Nephron progenitor cell (in vitro differentiated cells): ENCODE measurements around the gene NFATC3.

ENCODE experiments used
- DNase-seq: peaks from one replicate; pipeline ENCODE4 v3.0.0; 2021
- H3K27ac Mint-ChIP-seq: 2 replicates; pipeline ENCODE4 v1.8.0; 2021; ENCODE audit warnings: mild to moderate bottlenecking, moderate library complexity, mixed read lengths
- H3K27me3 Mint-ChIP-seq: 2 replicates; pipeline ENCODE4 v1.8.0; 2021; ENCODE audit warnings: mild to moderate bottlenecking, low read depth, mixed read lengths; ENCODE audit not compliant: poor library complexity
- H3K36me3 Mint-ChIP-seq: 2 replicates; pipeline ENCODE4 v1.8.0; 2021; ENCODE audit warnings: low read depth, mixed read lengths
- H3K4me1 Mint-ChIP-seq: 2 replicates; pipeline ENCODE4 v1.8.0; 2021; ENCODE audit warnings: mixed read lengths
- H3K4me3 Mint-ChIP-seq: 2 replicates; pipeline ENCODE4 v1.8.0; 2021; ENCODE audit warnings: mild to moderate bottlenecking, moderate library complexity, mixed read lengths
- H3K9me3 Mint-ChIP-seq: 2 replicates; pipeline ENCODE4 v1.8.0; 2021; ENCODE audit warnings: mild to moderate bottlenecking, moderate library complexity, mixed read lengths
- TF ChIP-seq, protein P1 (sequence below): fragments of 200-600 bp; sonication (generic); IDR thresholded peaks from 2 replicates; pipeline ENCODE4 v1.5.0; 2021; ENCODE audit warnings: antibody characterized with exemption

Gene NFATC3

DNA sequence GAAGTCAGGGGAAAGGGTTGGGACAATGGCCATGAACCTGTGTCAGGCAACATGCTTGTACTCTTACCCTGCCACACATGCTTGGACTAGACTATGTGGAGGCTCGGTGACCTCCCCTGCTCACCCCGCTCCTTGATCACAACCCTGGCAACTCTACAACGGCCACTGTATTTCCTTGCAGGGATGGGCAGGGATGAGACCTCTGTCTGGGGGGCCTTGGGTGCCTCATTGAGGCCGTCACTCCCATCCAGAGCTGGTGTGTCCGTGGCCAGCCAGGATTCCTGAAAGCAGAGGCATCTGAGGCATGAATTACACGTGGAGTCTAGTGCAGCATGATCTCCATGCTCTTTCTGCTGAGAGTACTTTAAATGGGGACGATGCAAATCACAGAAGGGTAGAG is 161.0 kb downstream of the NFATC3 start:
- peaks cover 15% of the 10 kb centered on the region for H3K36me3 Mint-ChIP-seq
- DNase-seq, result no peak
- TF ChIP-seq, protein P1, sequence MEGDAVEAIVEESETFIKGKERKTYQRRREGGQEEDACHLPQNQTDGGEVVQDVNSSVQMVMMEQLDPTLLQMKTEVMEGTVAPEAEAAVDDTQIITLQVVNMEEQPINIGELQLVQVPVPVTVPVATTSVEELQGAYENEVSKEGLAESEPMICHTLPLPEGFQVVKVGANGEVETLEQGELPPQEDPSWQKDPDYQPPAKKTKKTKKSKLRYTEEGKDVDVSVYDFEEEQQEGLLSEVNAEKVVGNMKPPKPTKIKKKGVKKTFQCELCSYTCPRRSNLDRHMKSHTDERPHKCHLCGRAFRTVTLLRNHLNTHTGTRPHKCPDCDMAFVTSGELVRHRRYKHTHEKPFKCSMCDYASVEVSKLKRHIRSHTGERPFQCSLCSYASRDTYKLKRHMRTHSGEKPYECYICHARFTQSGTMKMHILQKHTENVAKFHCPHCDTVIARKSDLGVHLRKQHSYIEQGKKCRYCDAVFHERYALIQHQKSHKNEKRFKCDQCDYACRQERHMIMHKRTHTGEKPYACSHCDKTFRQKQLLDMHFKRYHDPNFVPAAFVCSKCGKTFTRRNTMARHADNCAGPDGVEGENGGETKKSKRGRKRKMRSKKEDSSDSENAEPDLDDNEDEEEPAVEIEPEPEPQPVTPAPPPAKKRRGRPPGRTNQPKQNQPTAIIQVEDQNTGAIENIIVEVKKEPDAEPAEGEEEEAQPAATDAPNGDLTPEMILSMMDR, result no peak
- H3K27me3 Mint-ChIP-seq, result peaks cover 22% of the 10 kb centered on the region
- no peak overlapping the region for H3K27ac Mint-ChIP-seq
- peak overlapping the region; percentile 98 for H3K4me3 Mint-ChIP-seq
- no peaks in the 10 kb centered on the region for H3K9me3 Mint-ChIP-seq
- H3K4me1 Mint-ChIP-seq, result peaks cover 26% of the 10 kb centered on the region

DNA sequence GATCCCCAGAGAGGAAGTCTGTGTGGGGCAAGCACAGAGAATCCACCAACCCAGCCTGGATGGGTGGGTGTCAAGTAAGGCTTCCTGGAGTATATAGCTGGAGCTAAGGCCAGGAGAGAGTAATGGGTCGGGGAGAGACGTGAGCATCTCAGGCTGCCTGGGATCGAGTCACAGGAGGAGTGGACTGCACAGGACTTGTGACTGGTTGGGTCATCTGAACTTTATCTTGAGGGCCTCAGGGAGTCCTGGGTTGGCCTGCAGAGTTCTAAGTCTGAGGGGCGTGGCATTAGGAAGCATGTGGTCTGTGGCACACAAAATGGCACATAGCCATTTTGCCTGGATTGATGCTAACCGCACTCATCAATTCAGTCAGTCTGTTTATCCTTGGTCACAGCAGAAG is 161.5 kb downstream of the NFATC3 start:
- Mint-ChIP-seq H3K4me1 (peaks cover 26% of the 10 kb centered on the region), H3K27me3 (peaks cover 22% of the 10 kb centered on the region), H3K36me3 (peaks cover 15% of the 10 kb centered on the region), H3K27ac (no peak overlapping the region), H3K4me3 (no peak overlapping the region), H3K9me3 (no peaks in the 10 kb centered on the region)
- TF ChIP-seq, protein P1, result no peak
- DNase-seq, result no peak

DNA sequence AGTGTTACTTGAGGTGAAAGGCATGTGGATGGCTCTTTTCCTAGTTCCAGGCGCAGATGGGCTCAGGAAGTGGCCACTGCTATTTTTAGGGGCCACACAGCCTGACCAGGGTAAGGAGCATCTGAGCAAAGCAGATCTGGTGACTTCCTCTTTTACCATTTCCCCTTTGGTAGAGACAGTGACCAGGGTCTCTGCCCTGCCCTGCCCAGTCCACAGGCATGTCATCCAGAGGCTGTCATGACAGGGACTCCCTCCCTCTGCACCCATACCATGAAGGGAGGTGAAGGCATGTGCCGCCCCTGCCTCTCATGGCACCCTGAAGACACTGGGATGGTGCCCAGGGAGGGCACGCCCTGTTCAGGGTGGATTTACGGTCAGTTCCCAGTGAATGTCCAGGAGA is 162.2 kb downstream of the NFATC3 start:
- TF ChIP-seq, protein P1, result no peak
- H3K4me3 Mint-ChIP-seq, result no peak overlapping the region
- no peaks in the 10 kb centered on the region for H3K9me3 Mint-ChIP-seq
- H3K27me3 Mint-ChIP-seq, result peaks cover 22% of the 10 kb centered on the region
- no peak for DNase-seq
- H3K4me1 Mint-ChIP-seq, result peaks cover 26% of the 10 kb centered on the region
- peaks cover 19% of the 10 kb centered on the region for H3K36me3 Mint-ChIP-seq
- H3K27ac Mint-ChIP-seq, result no peak overlapping the region

DNA sequence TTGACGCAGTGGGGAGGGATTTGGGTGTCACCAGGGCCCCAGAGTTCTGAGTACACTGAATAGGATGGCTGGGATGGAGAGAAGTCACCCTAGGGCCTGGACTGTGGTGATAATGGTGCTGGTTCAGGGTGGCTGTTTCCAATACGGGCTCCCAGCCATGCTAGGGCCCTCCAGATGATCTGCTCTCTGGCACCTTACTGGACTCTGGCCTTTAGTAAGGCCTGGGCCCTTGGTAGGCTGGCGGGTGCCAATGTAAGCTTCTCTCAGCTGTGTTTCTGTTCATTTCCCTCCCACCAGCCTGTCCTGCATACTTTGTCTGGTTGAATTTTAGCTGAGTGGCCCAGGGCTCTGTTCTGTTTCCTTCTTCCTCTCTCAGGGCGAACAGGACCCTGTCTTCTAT is 162.8 kb downstream of the NFATC3 start:
- Mint-ChIP-seq H3K4me1 (peaks cover 26% of the 10 kb centered on the region), H3K27me3 (peaks cover 22% of the 10 kb centered on the region), H3K4me3 (no peak overlapping the region), H3K9me3 (no peaks in the 10 kb centered on the region), H3K36me3 (peaks cover 19% of the 10 kb centered on the region), H3K27ac (no peak overlapping the region)
- TF ChIP-seq, protein P1, result no peak
- DNase-seq, result no peak

DNA sequence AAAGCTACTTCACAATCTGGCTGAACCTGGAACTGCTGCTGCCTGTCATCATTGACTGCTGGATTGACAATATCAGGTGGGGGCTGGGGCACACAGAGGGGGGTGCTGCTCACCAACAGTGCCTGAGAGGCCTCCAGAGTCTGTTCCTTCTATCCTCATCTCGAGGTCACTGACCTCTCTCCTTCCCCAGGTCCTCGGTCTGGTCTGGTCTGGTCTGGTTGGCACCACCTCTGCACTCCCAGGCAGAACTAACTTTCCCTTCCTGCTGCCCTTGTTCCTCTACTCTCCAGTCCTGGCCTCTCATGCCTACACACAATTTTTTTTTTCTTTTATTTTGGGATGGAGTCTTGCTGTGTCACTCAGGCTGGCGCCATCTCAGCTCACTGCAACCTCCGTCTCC is 164.2 kb downstream of the NFATC3 start:
- Mint-ChIP-seq H3K9me3 (no peaks in the 10 kb centered on the region), H3K4me1 (peaks cover 25% of the 10 kb centered on the region), H3K27me3 (peaks cover 16% of the 10 kb centered on the region), H3K27ac (no peak overlapping the region), H3K4me3 (no peak overlapping the region), H3K36me3 (peaks cover 19% of the 10 kb centered on the region)
- TF ChIP-seq, protein P1, result no peak
- no peak for DNase-seq

DNA sequence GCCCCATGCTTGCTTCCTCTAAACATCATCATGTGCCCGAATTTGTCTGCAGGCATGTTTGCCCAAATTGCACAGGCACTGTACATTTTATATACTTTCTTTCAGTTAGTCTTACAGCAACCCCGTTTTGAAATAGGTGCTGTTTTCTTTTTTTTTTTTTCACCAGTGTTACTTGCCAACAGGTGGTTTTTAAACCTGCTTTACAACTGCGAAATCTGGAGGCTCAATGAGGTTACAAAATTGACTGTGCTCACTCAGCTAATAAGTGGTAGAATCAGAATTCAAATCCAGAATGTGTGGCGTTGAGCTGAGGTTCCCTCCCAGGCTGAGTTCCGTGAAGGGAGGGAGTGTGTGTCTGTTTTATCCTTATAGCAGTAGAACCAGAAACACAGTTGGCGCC is 165.8 kb downstream of the NFATC3 start:
- Mint-ChIP-seq H3K4me1 (peaks cover 14% of the 10 kb centered on the region), H3K36me3 (peaks cover 19% of the 10 kb centered on the region), H3K4me3 (no peak overlapping the region), H3K27me3 (peaks cover 8% of the 10 kb centered on the region), H3K9me3 (no peaks in the 10 kb centered on the region), H3K27ac (no peak overlapping the region)
- DNase-seq, result no peak
- TF ChIP-seq, protein P1, result no peak
